WTC11 (cell line): ENCODE measurements around the gene CARMIL1. TPM values are rescaled to one million over a fixed set of nuclear protein-coding genes. Genes with fewer than 3 reads are reported as not detected.

Source experiments
- ATAC-seq: fragments of 200-7000 bp; cut with Tn5 transposase; 2 replicates; pipeline ENCODE4 v1.10.0; 2021; ENCODE audit warnings: mild to moderate bottlenecking, moderate library complexity
- CTCF ChIA-PET: fragments of 300-600 bp; sonication (Branson Sonifier 250); formaldehyde crosslinking; loops from one replicate; lab custom pipeline; 2021; ENCODE audit warnings: antibody characterized with exemption; lab: Charles Lee
- POLR2A ChIA-PET: fragments of 350-600 bp; sonication (Branson Sonifier 250); formaldehyde crosslinking; loops from one replicate; lab custom pipeline; 2021; ENCODE audit warnings: antibody characterized with exemption; lab: Charles Lee
- DNase-seq: peaks from one replicate; pipeline ENCODE4 v3.0.0; 2021; ENCODE audit warnings: low spot score
- H3K27ac Mint-ChIP-seq: 2 replicates; pipeline ENCODE4 v1.8.0; 2021; ENCODE audit warnings: mixed read lengths
- H3K27me3 Mint-ChIP-seq: 2 replicates; pipeline ENCODE4 v1.8.0; 2021; ENCODE audit warnings: low read depth, mild to moderate bottlenecking, moderate library complexity, mixed read lengths
- H3K36me3 Mint-ChIP-seq: 2 replicates; pipeline ENCODE4 v1.8.0; 2021; ENCODE audit warnings: mixed read lengths
- H3K4me1 Mint-ChIP-seq: 2 replicates; pipeline ENCODE4 v1.8.0; 2022; ENCODE audit warnings: mixed read lengths
- H3K4me3 Mint-ChIP-seq: 2 replicates; pipeline ENCODE4 v1.8.0; 2021; ENCODE audit warnings: mild to moderate bottlenecking, moderate library complexity, mixed read lengths
- H3K9me3 Mint-ChIP-seq: 2 replicates; pipeline ENCODE4 v1.8.0; 2021; ENCODE audit warnings: mixed read lengths
- AFF4 ChIP-seq: sonication (generic); formaldehyde crosslinking; IDR thresholded peaks from 2 replicates; pipeline ENCODE4 v1.8.1; 2023; ENCODE audit warnings: mild to moderate bottlenecking, missing genetic modification reagents, borderline replicate concordance
- ARID4B ChIP-seq: sonication (generic); formaldehyde crosslinking; IDR thresholded peaks from 2 replicates; pipeline ENCODE4 v1.8.0; 2023; ENCODE audit warnings: missing genetic modification reagents, mild to moderate bottlenecking, borderline replicate concordance
- CREM ChIP-seq: sonication (generic); formaldehyde crosslinking; IDR thresholded peaks from 2 replicates; pipeline ENCODE4 v1.8.1; 2022; ENCODE audit warnings: mild to moderate bottlenecking, missing genetic modification reagents, moderate library complexity
- ESRRA ChIP-seq: sonication (generic); formaldehyde crosslinking; IDR thresholded peaks from 2 replicates; pipeline ENCODE4 v1.8.1; 2022; ENCODE audit warnings: mild to moderate bottlenecking, missing genetic modification reagents, borderline replicate concordance
- FOXP1 ChIP-seq: sonication (generic); formaldehyde crosslinking; IDR thresholded peaks from 2 replicates; pipeline ENCODE4 v1.8.0; 2022; ENCODE audit warnings: missing genetic modification reagents, mild to moderate bottlenecking, moderate library complexity, borderline replicate concordance
- FOXP4 ChIP-seq: sonication (generic); formaldehyde crosslinking; IDR thresholded peaks from 2 replicates; pipeline ENCODE4 v1.8.0; 2022; ENCODE audit warnings: mild to moderate bottlenecking, missing genetic modification reagents
- MYBL2 ChIP-seq: sonication (generic); formaldehyde crosslinking; IDR thresholded peaks from 2 replicates; pipeline ENCODE4 v1.8.1; 2023; ENCODE audit warnings: mild to moderate bottlenecking, moderate library complexity, missing genetic modification reagents
- NFE2L1 ChIP-seq: sonication (generic); formaldehyde crosslinking; IDR thresholded peaks from 2 replicates; pipeline ENCODE4 v1.8.1; 2023; ENCODE audit warnings: missing genetic modification reagents
- NR2C2 ChIP-seq: sonication (generic); formaldehyde crosslinking; IDR thresholded peaks from 2 replicates; pipeline ENCODE4 v1.8.0; 2022; ENCODE audit warnings: mild to moderate bottlenecking, missing genetic modification reagents
- PRDM15 ChIP-seq: sonication (generic); formaldehyde crosslinking; IDR thresholded peaks from 2 replicates; pipeline ENCODE4 v1.8.0; 2022; ENCODE audit warnings: missing genetic modification reagents
- SMAD4 ChIP-seq: sonication (generic); formaldehyde crosslinking; IDR thresholded peaks from 2 replicates; pipeline ENCODE4 v1.8.0; 2022; ENCODE audit warnings: mild to moderate bottlenecking, missing genetic modification reagents
- STAT6 ChIP-seq: sonication (generic); formaldehyde crosslinking; conservative IDR thresholded peaks from 2 replicates; pipeline ENCODE4 v1.8.1; 2023; ENCODE audit warnings: mild to moderate bottlenecking, low read depth, missing genetic modification reagents, moderate library complexity
- ZBTB21 ChIP-seq: sonication (generic); formaldehyde crosslinking; IDR thresholded peaks from 2 replicates; pipeline ENCODE4 v1.8.1; 2023; ENCODE audit warnings: mild to moderate bottlenecking, missing genetic modification reagents, borderline replicate concordance
- ZNF281 ChIP-seq: sonication (generic); formaldehyde crosslinking; IDR thresholded peaks from 2 replicates; pipeline ENCODE4 v1.8.0; 2023; ENCODE audit warnings: mild to moderate bottlenecking, missing genetic modification reagents
- ZNF396 ChIP-seq: fragments of 250-450 bp; sonication (Bioruptor Pico); IDR thresholded peaks from 2 replicates; pipeline ENCODE4 v1.8.0; 2021; ENCODE audit warnings: mild to moderate bottlenecking, moderate library complexity, borderline replicate concordance
- total RNA-seq: library from RNA; stranded (reverse); gene quantifications from 3 replicates; pipeline ENCODE4 v1.2.3, GENCODE V29; 2021

Gene CARMIL1
- total RNA-seq, 1 experiment from 2014 or later, result 36.2 TPM

GRCh38 chr6:25384967-25385366 lies 105.8 kb downstream of the CARMIL1 start (continued):
- TF ChIP-seq AFF4 (CRISPR knock-in tag) (no peak), ESRRA (CRISPR knock-in tag) (no peak), ZNF281 (no peak), NR2C2 (no peak), NFE2L1 (CRISPR knock-in tag) (no peak), ZBTB21 (CRISPR knock-in tag) (no peak), STAT6 (CRISPR knock-in tag) (no peak), ARID4B (CRISPR knock-in tag) (no peak), MYBL2 (CRISPR knock-in tag) (no peak), SMAD4 (no peak)

GRCh38 chr6:25387483-25387882 lies 108.3 kb downstream of the CARMIL1 start:
- peaks cover 3% of the 10 kb centered on the region for H3K36me3 Mint-ChIP-seq
- peaks cover 21% of the 10 kb centered on the region for H3K4me1 Mint-ChIP-seq
- no peak overlapping the region for H3K4me3 Mint-ChIP-seq
- no peaks in the 10 kb centered on the region for H3K27me3 Mint-ChIP-seq
- ATAC-seq (no peak), DNase-seq (no peak)
- POLR2A ChIA-PET, result no interaction called here
- H3K9me3 Mint-ChIP-seq, result peaks cover 4% of the 10 kb centered on the region
- TF ChIP-seq FOXP4 (CRISPR knock-in tag) (no peak), FOXP1 (CRISPR knock-in tag) (no peak), PRDM15 (CRISPR knock-in tag) (no peak), NFE2L1 (CRISPR knock-in tag) (no peak), ZNF396 (CRISPR knock-in tag) (no peak), SMAD4 (no peak), CREM (CRISPR knock-in tag) (no peak)
- CTCF ChIA-PET, result interaction anchor here (1.4 kb wide), 1 partner anchor 109 kb away, joined by 4 read pairs; the partner anchor contains the start of gene CARMIL1
- no peak overlapping the region for H3K27ac Mint-ChIP-seq
